Parathyroid adenoma (tissue), 2 donors: ENCODE measurements around the gene OLFML1.

Experiments
- H2AFZ ChIP-seq: fragments of 300-600 bp; sonication (generic); one replicate; pipeline ENCODE4 v1.7.0; 2017; ENCODE audit warnings: antibody characterized with exemption, mild to moderate bottlenecking
- H3K27ac ChIP-seq: fragments of 300-600 bp; sonication (generic); one replicate; pipeline ENCODE4 v1.7.0; 2017
- H3K27me3 ChIP-seq: fragments of 300-600 bp; sonication (generic); one replicate; pipeline ENCODE4 v1.7.0; 2017; ENCODE audit warnings: low read length; ENCODE audit not compliant: control insufficient read depth, insufficient read depth
- H3K36me3 ChIP-seq: fragments of 300-600 bp; sonication (generic); one replicate; pipeline ENCODE4 v1.7.0; 2017; ENCODE audit warnings: low read length; ENCODE audit not compliant: control insufficient read depth, insufficient read depth
- H3K4me1 ChIP-seq: fragments of 300-600 bp; sonication (generic); one replicate; pipeline ENCODE4 v1.7.0; 2017; ENCODE audit warnings: control low read depth
- H3K4me2 ChIP-seq: fragments of 300-600 bp; sonication (generic); one replicate; pipeline ENCODE4 v1.7.0; 2017; ENCODE audit warnings: low read length
- H3K4me3 ChIP-seq: fragments of 300-600 bp; sonication (generic); one replicate; pipeline ENCODE4 v1.7.0; 2017; ENCODE audit warnings: low read depth, low read length
- H3K79me2 ChIP-seq: fragments of 300-600 bp; sonication (generic); one replicate; pipeline ENCODE4 v1.7.0; 2017; ENCODE audit warnings: control low read depth
- H3K9ac ChIP-seq: fragments of 300-600 bp; sonication (generic); one replicate; pipeline ENCODE4 v1.7.0; 2017; ENCODE audit warnings: mild to moderate bottlenecking
- H3K9me3 ChIP-seq: fragments of 300-600 bp; sonication (generic); one replicate; pipeline ENCODE4 v1.7.0; 2017; ENCODE audit warnings: low read length; ENCODE audit not compliant: control insufficient read depth
- CTCF ChIP-seq: fragments of 300-600 bp; sonication (generic); IDR thresholded peaks from one replicate; pipeline ENCODE4 v1.7.0; 2017; ENCODE audit warnings: antibody characterized with exemption, mild to moderate bottlenecking
- donor health status: primary hyperparathyroidism.

OLFML1 gene

GRCh38 chr11:7494086-7494745, 8.9 kb downstream of the OLFML1 start:
- TF ChIP-seq CTCF: no peak

DNA sequence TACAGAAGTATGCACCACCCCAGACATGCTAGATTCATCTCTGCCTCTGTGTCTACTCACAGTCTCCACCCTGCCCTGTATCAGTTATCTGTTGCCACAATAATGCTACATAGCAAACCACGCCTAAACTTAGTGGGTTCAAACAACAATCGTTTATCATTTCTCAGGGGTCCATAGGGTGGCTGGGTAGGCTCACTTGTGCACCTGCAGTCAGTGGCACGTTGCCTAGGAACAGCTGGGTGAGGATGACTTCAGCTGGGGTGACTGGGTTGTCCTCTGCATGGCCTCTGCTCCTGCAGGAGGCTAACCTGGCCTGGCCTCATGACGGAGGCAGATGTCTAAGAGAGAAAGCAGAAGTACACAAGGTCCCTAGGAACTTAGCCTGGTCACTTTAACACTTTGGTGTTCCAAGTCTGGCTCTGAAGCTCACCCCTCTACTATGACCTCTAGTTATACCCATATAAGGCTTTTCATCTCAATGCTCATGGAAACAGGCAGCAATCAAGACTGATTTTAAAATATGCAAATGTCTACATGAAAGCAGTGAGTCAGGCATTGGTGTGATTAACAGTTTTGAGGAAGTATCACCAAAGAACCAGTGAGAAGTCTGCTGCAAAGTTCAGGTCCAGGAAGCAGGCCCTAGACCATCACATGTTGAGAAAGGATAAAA, 10.7 kb downstream of the OLFML1 start:
- Histone ChIP-seq H3K36me3 (no peaks in the 10 kb centered on the region), H3K4me2 (no peak overlapping the region), H3K4me3 (no peak overlapping the region), H3K4me1 (peaks cover 11% of the 10 kb centered on the region), H3K9ac (no peak overlapping the region), H3K27me3 (no peaks in the 10 kb centered on the region), H3K27ac (no peak overlapping the region), H3K9me3 (no peaks in the 10 kb centered on the region), H3K79me2 (no peaks in the 10 kb centered on the region), H2AFZ (no peak overlapping the region)
- no peak for TF ChIP-seq CTCF

More at GRCh38 chr11:7494086-7494745, 8.9 kb downstream of the OLFML1 start:
- H3K27me3 ChIP-seq: no peaks in the 10 kb centered on the region
- H2AFZ ChIP-seq: no peak overlapping the region
- H3K27ac ChIP-seq: no peak overlapping the region
- no peaks in the 10 kb centered on the region for H3K9me3 ChIP-seq
- no peaks in the 10 kb centered on the region for H3K36me3 ChIP-seq
- H3K4me2 ChIP-seq: no peak overlapping the region
- no peaks in the 10 kb centered on the region for H3K79me2 ChIP-seq
- peaks cover 11% of the 10 kb centered on the region for H3K4me1 ChIP-seq
- no peak overlapping the region for H3K4me3 ChIP-seq
- H3K9ac ChIP-seq: no peak overlapping the region

GRCh38 chr11:7498193-7498592, 12.9 kb downstream of the OLFML1 start:
- no peaks in the 10 kb centered on the region for H3K27me3 ChIP-seq

DNA sequence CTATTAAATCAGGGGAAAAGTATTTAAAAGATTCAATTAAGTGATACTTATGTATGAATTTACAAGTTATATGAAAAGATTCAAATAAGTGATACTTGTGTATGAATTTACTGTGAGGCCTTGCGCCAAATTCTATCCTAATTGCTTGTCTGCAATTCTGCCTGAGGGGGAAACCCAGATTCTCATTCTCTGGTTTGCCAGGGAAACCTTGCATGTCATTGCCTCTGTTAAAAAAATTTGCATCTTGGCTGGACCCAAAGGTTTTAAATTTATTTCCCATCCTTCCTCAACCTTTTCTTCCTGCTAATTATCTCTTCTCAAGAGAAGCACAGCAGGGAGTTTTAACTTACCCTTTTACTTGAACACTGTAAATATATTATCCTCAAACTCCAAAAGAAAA, 13.8 kb downstream of the OLFML1 start:
- no peaks in the 10 kb centered on the region for H3K79me2 ChIP-seq
- no peak overlapping the region for H2AFZ ChIP-seq
- H3K27ac ChIP-seq: no peak overlapping the region
- H3K9me3 ChIP-seq: no peaks in the 10 kb centered on the region
- H3K4me1 ChIP-seq: no peaks in the 10 kb centered on the region
- H3K27me3 ChIP-seq: no peaks in the 10 kb centered on the region
- no peak overlapping the region for H3K4me3 ChIP-seq
- no peak overlapping the region for H3K9ac ChIP-seq
- no peak overlapping the region for H3K4me2 ChIP-seq
- TF ChIP-seq CTCF: no peak
- H3K36me3 ChIP-seq: no peaks in the 10 kb centered on the region

More at GRCh38 chr11:7498193-7498592, 12.9 kb downstream of the OLFML1 start:
- no peak for TF ChIP-seq CTCF
- no peaks in the 10 kb centered on the region for H3K36me3 ChIP-seq
- no peaks in the 10 kb centered on the region for H3K79me2 ChIP-seq
- H3K4me2 ChIP-seq: no peak overlapping the region
- H3K9ac ChIP-seq: no peak overlapping the region
- no peaks in the 10 kb centered on the region for H3K9me3 ChIP-seq
- H3K27ac ChIP-seq: no peak overlapping the region
- H3K4me1 ChIP-seq: peaks cover 4% of the 10 kb centered on the region
- H2AFZ ChIP-seq: no peak overlapping the region
- H3K4me3 ChIP-seq: no peak overlapping the region
